Neural cell (in vitro differentiated cells): Measurements from ENCODE around the gene DOCK10. TPM values are rescaled to one million over a fixed set of nuclear protein-coding genes. Genes with fewer than 3 reads are reported as not detected.

ENCODE experiments used
- H2AFZ ChIP-seq: fragments of 200-600, 300-800 bp; sonication (generic), shearing (Covaris generic); 2 replicates; pipeline ENCODE4 v1.6.0; 2014; ENCODE audit warnings: low read depth, mild to moderate bottlenecking, antibody characterized with exemption, low read length, moderate library complexity
- H3F3A ChIP-seq: fragments of 200-600 bp; shearing (Covaris generic); 2 replicates; pipeline ENCODE4 v1.6.1; 2016; ENCODE audit warnings: mild to moderate bottlenecking, moderate library complexity, mixed read lengths, antibody characterized with exemption, low read length; ENCODE audit not compliant: insufficient read depth, poor library complexity, severe bottlenecking
- H3K27ac ChIP-seq: fragments of 200-600, 300-800 bp; sonication (generic), shearing (Covaris generic); 2 replicates; pipeline ENCODE4 v1.5.1; 2014; ENCODE audit warnings: mild to moderate bottlenecking, low read length, moderate library complexity
- H3K27me3 ChIP-seq: fragments of 300-800, 200-600 bp; sonication (generic), shearing (Covaris generic); 2 replicates; pipeline ENCODE4 v1.6.0; 2014; ENCODE audit warnings: mild to moderate bottlenecking, low read depth, low read length, moderate library complexity; ENCODE audit not compliant: insufficient read depth
- H3K36me3 ChIP-seq: fragments of 300-800, 200-600 bp; sonication (generic), shearing (Covaris generic); 2 replicates; pipeline ENCODE4 v1.5.1; 2014; ENCODE audit warnings: mild to moderate bottlenecking, antibody characterized with exemption, low read length, moderate library complexity; ENCODE audit not compliant: insufficient read depth
- H3K4me2 ChIP-seq: fragments of 300-800, 200-600 bp; sonication (generic), shearing (Covaris generic); 2 replicates; pipeline ENCODE4 v1.6.0; 2014; ENCODE audit warnings: mild to moderate bottlenecking, low read length
- H3K4me3 ChIP-seq: fragments of 300-800, 200-600 bp; sonication (generic), shearing (Covaris generic); 2 replicates; pipeline ENCODE4 v1.5.1; 2014; ENCODE audit warnings: mild to moderate bottlenecking, low read length, moderate library complexity
- H3K79me2 ChIP-seq: fragments of 200-600 bp; shearing (Covaris generic); replicated peaks from 2 replicates; pipeline ENCODE4 v1.6.0; 2014; ENCODE audit warnings: mild to moderate bottlenecking, low read length, moderate library complexity; ENCODE audit not compliant: insufficient read depth
- H3K9ac ChIP-seq: fragments of 300-800, 200-600 bp; sonication (generic), shearing (Covaris generic); 2 replicates; pipeline ENCODE4 v1.6.1; 2016; ENCODE audit warnings: mild to moderate bottlenecking, low read length, mixed read lengths
- H3K9me2 ChIP-seq: fragments of 200-600 bp; shearing (Covaris generic); 2 replicates; pipeline ENCODE4 v1.6.1; 2016; ENCODE audit warnings: mild to moderate bottlenecking, low read length, mixed read lengths; ENCODE audit not compliant: insufficient read depth
- H3K9me3 ChIP-seq: fragments of 200-600, 300-800 bp; sonication (generic), shearing (Covaris generic); 2 replicates; pipeline ENCODE4 v1.6.1; 2016; ENCODE audit warnings: mild to moderate bottlenecking, mixed run types, low read length, moderate library complexity, mixed read lengths
- H4K20me1 ChIP-seq: fragments of 200-600 bp; shearing (Covaris generic); 2 replicates; pipeline ENCODE4 v1.6.1; 2016; ENCODE audit warnings: mild to moderate bottlenecking, mixed run types; ENCODE audit not compliant: insufficient read depth
- EP300 ChIP-seq: fragments of 450-650 bp; conservative IDR thresholded peaks from 2 replicates; pipeline ENCODE4 v1.6.1; 2014; ENCODE audit warnings: antibody characterized with exemption, mild to moderate bottlenecking, moderate library complexity; ENCODE audit not compliant: poor library complexity, severe bottlenecking
- EZH2 ChIP-seq: fragments of 200-600, 300-800 bp; shearing (Covaris generic), sonication (generic); IDR thresholded peaks from 2 replicates; pipeline ENCODE4 v1.6.1; 2014; ENCODE audit warnings: antibody characterized with exemption, low read length, borderline replicate concordance, mild to moderate bottlenecking; ENCODE audit not compliant: insufficient read depth, poor library complexity, severe bottlenecking
- MXI1 ChIP-seq: fragments of 450-650 bp; conservative IDR thresholded peaks from 2 replicates; pipeline ENCODE4 v1.6.1; 2014; ENCODE audit warnings: antibody characterized with exemption, mild to moderate bottlenecking; ENCODE audit not compliant: poor library complexity, severe bottlenecking
- POLR2AphosphoS5 ChIP-seq: IDR thresholded peaks from 2 replicates; pipeline ENCODE4 v1.6.1; 2012
- RAD21 ChIP-seq: fragments of 450-650 bp; conservative IDR thresholded peaks from 2 replicates; pipeline ENCODE4 v1.6.1; 2014; ENCODE audit warnings: antibody characterized with exemption, mild to moderate bottlenecking, moderate library complexity
- SMC3 ChIP-seq: fragments of 450-650 bp; conservative IDR thresholded peaks from 2 replicates; pipeline ENCODE4 v1.6.1; 2014; ENCODE audit warnings: antibody characterized with exemption, mild to moderate bottlenecking, moderate library complexity; ENCODE audit not compliant: poor library complexity
- TAF1 ChIP-seq: IDR thresholded peaks from 2 replicates; pipeline ENCODE4 v1.6.1; 2012; ENCODE audit warnings: low read depth
- polyA plus RNA-seq: library from polyadenylated mRNA; depleted of rRNA; stranded (reverse); fragments of >200 nt; gene quantifications from 2 replicates; pipeline ENCODE4 v1.2.3, GENCODE V29; 2014
- TF ChIP-seq, protein P1 (sequence below): fragments of 450-650 bp; IDR thresholded peaks from 2 replicates; pipeline ENCODE4 v1.5.1; 2014; ENCODE audit warnings: antibody characterized with exemption, mild to moderate bottlenecking, moderate library complexity; ENCODE audit not compliant: poor library complexity, severe bottlenecking
- TF ChIP-seq, protein P2 (sequence below): IDR thresholded peaks from 2 replicates; pipeline ENCODE4 v1.6.1; 2012; ENCODE audit warnings: borderline replicate concordance

Gene DOCK10
- polyA plus RNA-seq, 1 donor from 2014 or later: 0.37 TPM

DNA sequence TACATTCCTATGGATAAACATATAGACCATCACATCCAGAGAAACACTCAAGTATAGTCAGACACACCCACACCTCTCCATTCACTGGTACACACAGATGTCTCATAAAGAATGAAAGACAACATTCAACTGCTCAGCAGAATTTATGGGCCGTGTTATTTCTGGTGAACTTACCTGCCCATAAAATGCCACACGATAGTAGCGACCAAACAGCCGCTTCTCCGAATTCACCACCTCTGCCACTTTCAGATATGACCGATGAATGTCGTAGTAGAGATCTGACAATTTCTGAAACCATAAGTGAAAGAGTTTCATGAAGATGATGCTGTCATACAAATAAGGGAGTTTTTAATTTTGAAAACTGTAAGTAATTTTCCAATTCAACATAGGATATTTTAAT lies 255.4 kb downstream of the DOCK10 start:
- Histone ChIP-seq H3K9ac (no peak overlapping the region), H4K20me1 (no peaks in the 10 kb centered on the region), H3K79me2 (no peaks in the 10 kb centered on the region), H2AFZ (no peak overlapping the region), H3K36me3 (no peaks in the 10 kb centered on the region), H3K9me2 (no peaks in the 10 kb centered on the region), H3K4me2 (no peak overlapping the region), H3K4me3 (no peak overlapping the region), H3K27me3 (no peaks in the 10 kb centered on the region), H3K27ac (no peak overlapping the region), H3F3A (no peaks in the 10 kb centered on the region), H3K9me3 (no peaks in the 10 kb centered on the region)
- TF ChIP-seq RAD21: no peak
- TF ChIP-seq, protein P1, sequence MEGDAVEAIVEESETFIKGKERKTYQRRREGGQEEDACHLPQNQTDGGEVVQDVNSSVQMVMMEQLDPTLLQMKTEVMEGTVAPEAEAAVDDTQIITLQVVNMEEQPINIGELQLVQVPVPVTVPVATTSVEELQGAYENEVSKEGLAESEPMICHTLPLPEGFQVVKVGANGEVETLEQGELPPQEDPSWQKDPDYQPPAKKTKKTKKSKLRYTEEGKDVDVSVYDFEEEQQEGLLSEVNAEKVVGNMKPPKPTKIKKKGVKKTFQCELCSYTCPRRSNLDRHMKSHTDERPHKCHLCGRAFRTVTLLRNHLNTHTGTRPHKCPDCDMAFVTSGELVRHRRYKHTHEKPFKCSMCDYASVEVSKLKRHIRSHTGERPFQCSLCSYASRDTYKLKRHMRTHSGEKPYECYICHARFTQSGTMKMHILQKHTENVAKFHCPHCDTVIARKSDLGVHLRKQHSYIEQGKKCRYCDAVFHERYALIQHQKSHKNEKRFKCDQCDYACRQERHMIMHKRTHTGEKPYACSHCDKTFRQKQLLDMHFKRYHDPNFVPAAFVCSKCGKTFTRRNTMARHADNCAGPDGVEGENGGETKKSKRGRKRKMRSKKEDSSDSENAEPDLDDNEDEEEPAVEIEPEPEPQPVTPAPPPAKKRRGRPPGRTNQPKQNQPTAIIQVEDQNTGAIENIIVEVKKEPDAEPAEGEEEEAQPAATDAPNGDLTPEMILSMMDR: no peak

DNA sequence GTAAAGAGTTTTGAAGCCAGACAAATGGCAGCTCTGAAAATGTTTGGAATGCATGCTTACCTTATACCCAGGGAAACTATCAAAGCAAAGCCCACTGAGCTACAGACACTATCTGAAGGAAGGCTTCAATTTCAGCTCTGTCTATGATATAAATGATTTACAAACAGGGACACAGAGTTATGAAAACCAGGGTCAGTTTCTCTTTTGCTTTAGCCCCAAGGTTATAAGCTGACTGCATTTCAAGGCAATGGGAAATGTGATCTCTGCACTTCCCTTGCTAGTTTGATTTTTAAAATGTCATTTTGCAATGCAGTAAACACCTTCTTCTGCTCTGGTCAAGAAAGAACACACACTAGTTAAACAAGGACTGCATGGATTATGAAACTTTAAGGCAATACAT lies 260.9 kb downstream of the DOCK10 start:
- TF ChIP-seq RAD21 (no peak), EP300 (no peak), MXI1 (no peak), POLR2AphosphoS5 (no peak), EZH2 (no peak), SMC3 (no peak), TAF1 (no peak)
- TF ChIP-seq, protein P1: no peak
- TF ChIP-seq, protein P2, sequence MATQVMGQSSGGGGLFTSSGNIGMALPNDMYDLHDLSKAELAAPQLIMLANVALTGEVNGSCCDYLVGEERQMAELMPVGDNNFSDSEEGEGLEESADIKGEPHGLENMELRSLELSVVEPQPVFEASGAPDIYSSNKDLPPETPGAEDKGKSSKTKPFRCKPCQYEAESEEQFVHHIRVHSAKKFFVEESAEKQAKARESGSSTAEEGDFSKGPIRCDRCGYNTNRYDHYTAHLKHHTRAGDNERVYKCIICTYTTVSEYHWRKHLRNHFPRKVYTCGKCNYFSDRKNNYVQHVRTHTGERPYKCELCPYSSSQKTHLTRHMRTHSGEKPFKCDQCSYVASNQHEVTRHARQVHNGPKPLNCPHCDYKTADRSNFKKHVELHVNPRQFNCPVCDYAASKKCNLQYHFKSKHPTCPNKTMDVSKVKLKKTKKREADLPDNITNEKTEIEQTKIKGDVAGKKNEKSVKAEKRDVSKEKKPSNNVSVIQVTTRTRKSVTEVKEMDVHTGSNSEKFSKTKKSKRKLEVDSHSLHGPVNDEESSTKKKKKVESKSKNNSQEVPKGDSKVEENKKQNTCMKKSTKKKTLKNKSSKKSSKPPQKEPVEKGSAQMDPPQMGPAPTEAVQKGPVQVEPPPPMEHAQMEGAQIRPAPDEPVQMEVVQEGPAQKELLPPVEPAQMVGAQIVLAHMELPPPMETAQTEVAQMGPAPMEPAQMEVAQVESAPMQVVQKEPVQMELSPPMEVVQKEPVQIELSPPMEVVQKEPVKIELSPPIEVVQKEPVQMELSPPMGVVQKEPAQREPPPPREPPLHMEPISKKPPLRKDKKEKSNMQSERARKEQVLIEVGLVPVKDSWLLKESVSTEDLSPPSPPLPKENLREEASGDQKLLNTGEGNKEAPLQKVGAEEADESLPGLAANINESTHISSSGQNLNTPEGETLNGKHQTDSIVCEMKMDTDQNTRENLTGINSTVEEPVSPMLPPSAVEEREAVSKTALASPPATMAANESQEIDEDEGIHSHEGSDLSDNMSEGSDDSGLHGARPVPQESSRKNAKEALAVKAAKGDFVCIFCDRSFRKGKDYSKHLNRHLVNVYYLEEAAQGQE: no peak
- Histone ChIP-seq H3K9ac (no peak overlapping the region), H3K9me3 (no peaks in the 10 kb centered on the region), H3K36me3 (no peaks in the 10 kb centered on the region), H2AFZ (no peak overlapping the region), H3K4me3 (no peak overlapping the region), H3K79me2 (no peaks in the 10 kb centered on the region), H4K20me1 (no peaks in the 10 kb centered on the region), H3K4me2 (no peak overlapping the region), H3K27ac (no peak overlapping the region), H3F3A (no peaks in the 10 kb centered on the region), H3K27me3 (no peaks in the 10 kb centered on the region), H3K9me2 (no peaks in the 10 kb centered on the region)
